GM12864 (cell line): ENCODE results near the gene GGTLC2.
A peak's percentile ranks its signal among the peaks of the same experiment; 100 is the strongest.
"Not testable (repeated sequence)": the region's sequence is repeated elsewhere in the genome, so short reads cannot be mapped to it uniquely, and the experiment has no call there.

Experiments
- DNase-seq: peaks from one replicate; pipeline ENCODE4 v3.0.0-alpha.2; 2011; ENCODE audit warnings: low read depth
- H3K4me3 ChIP-seq: 2 replicates; pipeline ENCODE4 v1.5.1; 2011; ENCODE audit warnings: mild to moderate bottlenecking, low read depth, low read length, control low read depth
- TF ChIP-seq, protein P1 (sequence below): IDR thresholded peaks from 2 replicates; pipeline ENCODE4 v1.5.1; 2011; ENCODE audit warnings: low read depth, mild to moderate bottlenecking, moderate library complexity, low read length, control low read depth, inconsistent platforms; ENCODE audit errors: missing control alignments

Gene GGTLC2

DNA sequence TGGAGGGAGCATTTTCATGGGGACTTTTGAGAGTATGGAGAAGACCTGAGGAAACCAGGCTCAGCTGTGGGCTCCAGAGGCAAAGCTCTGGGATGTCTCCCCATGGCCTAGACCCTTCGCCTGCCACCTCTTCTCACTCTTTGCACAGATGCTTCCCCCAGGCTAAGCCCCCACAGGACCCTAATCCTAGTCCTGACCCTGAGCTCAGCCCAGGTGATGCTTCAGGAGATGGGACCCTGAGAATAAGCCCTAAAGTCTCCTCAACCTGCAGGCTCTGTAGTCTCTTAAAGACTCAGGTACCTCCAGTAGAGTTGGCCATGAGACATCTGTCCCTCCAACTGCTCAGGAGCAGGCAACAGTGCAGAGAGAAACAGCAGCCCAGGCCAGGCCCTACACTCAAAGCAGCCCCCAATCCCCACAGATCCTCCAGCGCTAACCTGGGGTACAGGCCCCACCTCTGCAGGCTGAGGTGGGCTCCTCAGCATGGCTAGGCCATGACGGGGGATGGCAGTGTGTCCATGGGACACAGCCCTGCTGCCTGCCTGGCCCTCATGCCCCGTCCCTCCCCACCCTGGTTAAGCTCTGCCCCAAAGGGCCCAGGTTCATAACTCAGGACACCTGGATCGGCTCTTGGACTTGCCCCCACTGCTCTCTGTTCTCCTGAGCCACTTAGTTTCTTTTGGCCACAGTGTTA, 39.4 kb downstream of the GGTLC2 start:
- no peak for DNase-seq
- TF ChIP-seq, protein P1, sequence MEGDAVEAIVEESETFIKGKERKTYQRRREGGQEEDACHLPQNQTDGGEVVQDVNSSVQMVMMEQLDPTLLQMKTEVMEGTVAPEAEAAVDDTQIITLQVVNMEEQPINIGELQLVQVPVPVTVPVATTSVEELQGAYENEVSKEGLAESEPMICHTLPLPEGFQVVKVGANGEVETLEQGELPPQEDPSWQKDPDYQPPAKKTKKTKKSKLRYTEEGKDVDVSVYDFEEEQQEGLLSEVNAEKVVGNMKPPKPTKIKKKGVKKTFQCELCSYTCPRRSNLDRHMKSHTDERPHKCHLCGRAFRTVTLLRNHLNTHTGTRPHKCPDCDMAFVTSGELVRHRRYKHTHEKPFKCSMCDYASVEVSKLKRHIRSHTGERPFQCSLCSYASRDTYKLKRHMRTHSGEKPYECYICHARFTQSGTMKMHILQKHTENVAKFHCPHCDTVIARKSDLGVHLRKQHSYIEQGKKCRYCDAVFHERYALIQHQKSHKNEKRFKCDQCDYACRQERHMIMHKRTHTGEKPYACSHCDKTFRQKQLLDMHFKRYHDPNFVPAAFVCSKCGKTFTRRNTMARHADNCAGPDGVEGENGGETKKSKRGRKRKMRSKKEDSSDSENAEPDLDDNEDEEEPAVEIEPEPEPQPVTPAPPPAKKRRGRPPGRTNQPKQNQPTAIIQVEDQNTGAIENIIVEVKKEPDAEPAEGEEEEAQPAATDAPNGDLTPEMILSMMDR = no peak
- H3K4me3 ChIP-seq = no peak overlapping the region

DNA sequence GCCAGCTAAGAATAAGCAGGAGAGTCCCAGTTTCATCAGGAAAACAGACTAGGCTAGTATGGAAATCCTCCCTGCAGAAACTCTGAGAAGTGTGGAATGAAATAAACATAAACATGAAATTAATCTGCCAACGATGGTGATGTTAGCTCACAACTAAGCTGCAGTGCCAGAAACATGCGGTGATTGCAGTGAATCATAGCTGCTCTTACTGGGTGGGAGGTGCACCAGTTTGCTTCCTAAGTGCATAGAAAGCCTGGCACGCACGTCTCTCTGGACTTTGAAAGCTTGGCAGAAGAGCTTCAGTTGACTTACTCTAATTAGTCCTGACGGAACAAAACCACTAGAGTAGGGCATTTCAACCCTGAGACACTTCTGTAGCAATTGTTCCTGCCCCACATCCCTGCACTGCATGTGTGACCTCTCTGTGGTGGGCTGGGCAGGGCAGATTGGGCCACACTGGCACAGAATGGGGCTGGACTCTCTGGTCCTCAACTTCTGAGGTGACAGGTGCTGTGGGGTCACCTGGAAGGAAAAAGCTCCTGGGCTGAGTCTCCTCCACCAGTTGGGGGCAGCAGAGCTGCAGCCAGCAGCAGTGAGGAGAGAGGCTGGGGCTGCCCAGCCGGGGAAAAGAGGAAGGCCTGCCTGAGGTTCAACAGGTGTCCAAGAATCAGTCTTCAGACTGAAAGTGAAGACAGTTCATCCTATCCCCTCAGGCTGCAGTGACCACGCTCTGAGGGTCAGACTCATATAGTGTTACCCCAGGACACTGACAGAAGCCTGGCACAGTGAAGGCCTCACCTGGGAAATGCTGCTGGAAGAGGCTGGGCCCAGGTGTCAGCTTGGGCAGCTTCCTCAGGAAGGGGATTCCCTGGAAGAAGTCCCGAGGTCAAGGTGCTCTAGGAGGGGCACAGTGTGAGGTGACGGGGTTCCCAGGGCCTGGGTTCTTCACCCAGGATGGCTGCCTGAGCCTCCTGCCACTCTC, 40.5 kb downstream of the GGTLC2 start:
- TF ChIP-seq, protein P1 = peak; percentile 86
- DNase-seq = peak; percentile 39
- no peak overlapping the region for H3K4me3 ChIP-seq

DNA sequence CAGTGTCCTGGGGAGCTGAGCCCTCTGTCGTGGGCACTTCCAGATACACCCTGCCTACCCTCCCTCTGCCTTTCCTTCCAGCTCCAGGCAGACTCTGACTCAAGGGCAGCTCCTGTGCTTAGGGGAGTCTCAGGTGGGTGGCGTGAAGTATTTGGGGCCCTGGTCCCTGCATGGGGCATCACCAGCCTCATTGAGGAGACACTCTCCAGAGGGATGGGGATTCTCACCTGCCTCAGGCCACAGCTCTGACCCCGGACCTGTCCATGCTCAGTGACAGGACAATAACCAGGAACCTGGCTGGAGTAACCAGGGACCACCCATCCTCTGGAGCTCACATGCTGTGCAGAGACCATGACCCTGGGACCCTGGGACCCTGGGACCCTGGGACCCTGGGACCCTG, 41.2 kb downstream of the GGTLC2 start:
- DNase-seq = no peak
- no peak overlapping the region for H3K4me3 ChIP-seq
- TF ChIP-seq, protein P1 = no peak

DNA sequence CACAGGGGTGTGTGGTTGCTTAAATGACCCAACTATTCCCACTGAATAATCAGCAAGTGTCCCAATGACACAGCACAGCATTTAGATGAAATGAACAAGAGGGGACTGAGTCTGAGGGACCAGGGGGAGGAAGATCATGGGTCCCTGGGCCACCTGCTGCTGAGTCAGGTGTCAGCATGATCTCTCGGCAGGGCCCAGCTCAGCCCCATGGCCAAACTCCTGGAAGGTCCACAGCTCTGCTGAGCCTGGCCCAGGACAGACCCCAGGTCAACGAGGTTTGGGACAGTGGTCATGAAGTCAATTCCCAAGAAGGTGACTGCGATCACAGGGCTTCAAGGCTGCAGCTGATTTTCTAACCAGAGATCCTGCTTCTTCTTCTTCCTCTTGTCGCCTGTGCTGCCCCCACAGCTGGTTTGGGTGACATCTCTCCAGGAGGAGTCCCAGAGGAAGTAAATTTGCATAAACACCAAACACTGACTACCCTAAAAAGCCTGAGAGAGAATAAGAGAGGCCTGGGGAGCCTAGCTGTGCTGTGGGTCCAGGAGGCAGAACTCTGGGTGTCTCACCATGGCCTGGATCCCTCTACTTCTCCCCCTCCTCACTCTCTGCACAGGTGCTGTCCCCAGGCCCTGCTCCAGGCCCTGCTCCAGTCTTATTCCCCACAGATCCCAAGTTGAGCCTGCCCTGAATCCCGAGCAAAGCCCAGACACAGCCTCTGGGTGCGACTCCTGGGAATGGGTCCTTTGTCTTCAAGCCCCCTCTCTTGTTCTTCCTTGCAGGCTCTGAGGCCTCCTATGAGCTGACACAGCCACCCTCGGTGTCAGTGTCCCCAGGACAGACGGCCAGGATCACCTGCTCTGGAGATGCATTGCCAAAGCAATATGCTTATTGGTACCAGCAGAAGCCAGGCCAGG, 42.0 kb downstream of the GGTLC2 start:
- not testable (repeated sequence) for H3K4me3 ChIP-seq
- peak; percentile 43 for DNase-seq

DNA sequence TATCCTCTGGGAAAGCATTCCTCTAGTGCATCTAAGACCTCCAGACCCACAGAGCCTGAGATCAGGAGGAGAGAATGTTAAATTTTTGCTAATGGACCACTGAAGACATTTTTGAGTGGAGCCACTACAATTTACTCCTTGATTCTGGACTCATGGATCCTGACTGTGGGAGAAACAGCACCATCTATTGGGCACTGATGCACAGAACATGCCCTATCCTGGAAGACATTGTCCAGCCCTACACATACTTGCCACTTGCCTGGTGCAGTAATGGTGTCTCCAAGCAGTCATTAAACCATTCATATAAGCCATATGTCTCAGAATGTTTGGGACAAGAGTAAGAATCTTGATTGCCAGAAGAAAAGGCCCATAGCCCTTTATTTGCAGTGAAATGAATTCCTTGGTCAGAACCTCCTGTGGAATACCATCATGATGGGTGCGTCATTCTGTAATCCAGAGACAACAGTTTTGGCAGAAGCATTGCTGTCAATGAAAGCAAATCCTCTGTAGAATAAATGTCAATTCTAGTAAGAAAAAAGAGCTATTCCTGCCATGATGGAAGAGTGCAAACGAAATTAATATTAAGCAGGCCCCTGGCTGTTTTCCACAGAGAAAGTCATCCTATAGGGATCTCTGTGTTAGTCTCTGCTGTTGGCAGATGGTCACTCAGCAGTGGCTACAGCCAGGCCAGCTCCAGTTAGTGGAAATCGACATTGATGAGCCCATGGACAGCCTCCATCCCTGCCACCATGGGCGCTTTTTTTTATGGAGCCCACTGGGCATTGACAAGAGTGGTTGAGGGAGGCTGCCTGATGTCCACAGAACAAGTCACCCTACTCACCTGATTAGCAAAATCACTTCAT, 43.5 kb downstream of the GGTLC2 start:
- DNase-seq = no peak
- TF ChIP-seq, protein P1 = peak; percentile 85
- no peak overlapping the region for H3K4me3 ChIP-seq

DNA sequence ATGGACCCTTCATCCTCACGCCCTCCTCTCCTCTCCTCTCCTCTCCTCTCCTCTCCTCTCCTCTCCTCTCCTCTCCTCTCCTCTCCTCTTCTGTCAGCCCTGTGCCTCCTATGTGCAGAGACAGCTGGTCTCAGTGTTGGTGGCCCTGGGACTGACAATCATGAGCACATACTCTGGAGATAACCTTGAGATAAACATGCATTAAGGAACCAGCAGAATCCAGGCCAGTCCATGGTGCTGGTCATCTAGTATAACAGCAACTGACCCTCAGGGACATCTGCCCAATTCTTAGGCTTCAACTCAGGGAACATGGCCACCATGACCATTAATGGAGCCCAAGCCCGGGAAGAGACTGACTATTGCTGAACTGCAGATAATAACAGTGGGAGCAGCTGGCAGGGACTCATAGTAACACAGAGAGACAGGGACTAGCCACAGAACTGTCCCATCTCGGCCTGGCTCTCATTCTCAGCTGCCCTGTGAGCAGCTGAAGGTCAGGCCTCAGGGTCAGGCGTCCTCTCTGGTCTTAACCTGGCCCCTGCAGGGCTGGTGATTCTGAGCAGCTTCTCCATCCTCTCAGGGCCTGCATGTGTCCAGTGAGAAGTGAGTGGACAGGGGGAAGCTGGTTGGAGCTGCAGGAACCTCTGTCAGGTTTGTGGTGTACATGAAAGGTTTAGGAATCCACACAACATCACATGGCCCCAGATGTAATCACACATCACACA, 45.4 kb downstream of the GGTLC2 start:
- TF ChIP-seq, protein P1 = no peak
- no peak for DNase-seq
- H3K4me3 ChIP-seq = no peak overlapping the region
